Measurements from ENCODE around the gene COL4A2.
A peak's percentile ranks its signal among the peaks of the same experiment; 100 is the strongest.

Gene COL4A2

DNA sequence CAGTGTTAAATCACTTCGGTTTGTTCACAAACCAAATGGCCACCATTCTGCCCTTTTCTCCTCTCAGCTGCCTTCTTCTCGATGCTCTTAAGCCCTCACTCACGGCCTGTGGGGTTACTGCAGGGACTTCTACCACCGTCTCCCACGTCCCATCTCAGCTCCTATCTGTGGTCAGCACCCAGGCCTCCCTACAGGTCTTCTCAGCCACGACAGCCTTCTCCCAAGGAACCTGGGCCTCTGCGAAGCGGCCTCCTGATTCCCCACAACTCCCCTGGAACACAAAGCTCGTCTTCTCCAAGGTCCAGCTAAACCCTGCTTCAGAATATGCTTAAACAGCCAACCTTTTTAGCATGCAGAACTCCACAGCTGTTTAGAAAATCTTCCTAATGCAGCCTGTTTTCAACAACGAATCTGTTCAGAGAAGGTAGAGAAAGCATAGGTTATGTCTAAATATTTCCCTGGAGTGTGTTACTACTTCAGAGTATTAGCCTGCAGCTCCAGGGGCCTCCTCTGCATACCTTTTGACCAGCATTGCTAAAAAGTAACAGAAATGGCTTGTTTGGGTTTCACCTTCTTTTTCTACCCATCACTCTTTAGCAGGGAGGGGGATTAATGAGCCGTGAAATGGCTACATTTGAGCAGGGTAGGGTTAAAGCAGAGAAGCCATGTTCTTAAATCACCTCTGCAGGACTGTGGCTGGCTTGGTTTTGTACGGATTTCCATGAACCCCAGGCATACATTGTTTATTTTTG lies 104.0 kb downstream of the COL4A2 start:
- TF ChIP-seq L3MBTL2 (conservative IDR thresholded peaks at IDR 0.05) (no peak), CTBP1 (IDR thresholded peaks at IDR 0.05; ENCODE audit: borderline replicate concordance) (no peak), SUZ12 (IDR thresholded peaks at IDR 0.05) (no peak), ARNT (IDR thresholded peaks at IDR 0.05) (no peak), ELF4 (IDR thresholded peaks at IDR 0.05) (no peak), BHLHE40 (IDR thresholded peaks at IDR 0.05; ENCODE audit: borderline replicate concordance) (no peak), LEF1 (IDR thresholded peaks at IDR 0.05; ENCODE audit: borderline replicate concordance) (no peak), FOXA1 (IDR thresholded peaks at IDR 0.05) (no peak), FOXK2 (IDR thresholded peaks at IDR 0.05) (no peak), HDGF (IDR thresholded peaks at IDR 0.05; ENCODE audit: borderline replicate concordance) (no peak), SP1 (IDR thresholded peaks at IDR 0.05) (no peak), ZNF384 (IDR thresholded peaks at IDR 0.05) (no peak), NFRKB (IDR thresholded peaks at IDR 0.05) (no peak), TARDBP (IDR thresholded peaks at IDR 0.05) (no peak)
- TF ChIP-seq, protein P1, sequence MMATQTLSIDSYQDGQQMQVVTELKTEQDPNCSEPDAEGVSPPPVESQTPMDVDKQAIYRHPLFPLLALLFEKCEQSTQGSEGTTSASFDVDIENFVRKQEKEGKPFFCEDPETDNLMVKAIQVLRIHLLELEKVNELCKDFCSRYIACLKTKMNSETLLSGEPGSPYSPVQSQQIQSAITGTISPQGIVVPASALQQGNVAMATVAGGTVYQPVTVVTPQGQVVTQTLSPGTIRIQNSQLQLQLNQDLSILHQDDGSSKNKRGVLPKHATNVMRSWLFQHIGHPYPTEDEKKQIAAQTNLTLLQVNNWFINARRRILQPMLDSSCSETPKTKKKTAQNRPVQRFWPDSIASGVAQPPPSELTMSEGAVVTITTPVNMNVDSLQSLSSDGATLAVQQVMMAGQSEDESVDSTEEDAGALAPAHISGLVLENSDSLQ (IDR thresholded peaks at IDR 0.05): no peak
- CTCF ChIA-PET: interaction anchor here (1.6 to 2.3 kb wide), 2 partner anchors 10 to 189 kb away, joined by 5 to 9 read pairs; no protein-coding TSS in a partner anchor
- POLR2A ChIA-PET: interaction anchor here (0.6 to 1.0 kb wide), 2 partner anchors 23 to 104 kb away, joined by 3 read pairs; partner anchors contain the start of genes COL4A1 and COL4A2
- no peak for DNase-seq (ENCODE audit: extremely low spot score)

DNA sequence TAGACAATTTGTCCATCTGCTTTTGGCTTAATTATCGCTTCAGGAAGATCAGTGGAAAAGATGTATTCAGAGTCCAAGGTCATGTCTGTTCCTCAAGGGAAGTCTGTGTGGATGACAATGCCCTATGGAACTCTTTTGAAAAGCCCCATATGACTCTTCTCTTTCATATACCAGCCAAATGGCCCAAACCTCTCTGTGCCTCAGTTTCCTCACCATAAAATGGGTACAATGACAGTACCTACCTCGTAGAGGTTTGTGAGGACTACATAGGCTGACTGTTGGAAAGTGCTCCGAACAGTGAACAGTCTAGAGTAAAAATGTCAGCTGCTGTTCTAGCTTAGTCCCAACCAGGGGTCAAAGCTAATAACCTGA lies 104.6 kb downstream of the COL4A2 start:
- ChIA-PET CTCF (interaction anchor here (0.7 to 2.3 kb wide), 6 partner anchors 10 to 190 kb away, joined by 3 to 9 read pairs (median 4); no protein-coding TSS in a partner anchor), POLR2A (no interaction called here)
- no peak for DNase-seq (ENCODE audit: extremely low spot score)
- TF ChIP-seq HDGF (IDR thresholded peaks at IDR 0.05; ENCODE audit: borderline replicate concordance) (no peak), ELF4 (IDR thresholded peaks at IDR 0.05) (no peak), FOXM1 (IDR thresholded peaks at IDR 0.05; ENCODE audit: borderline replicate concordance) (no peak), FOXK2 (IDR thresholded peaks at IDR 0.05) (no peak), LEF1 (IDR thresholded peaks at IDR 0.05; ENCODE audit: borderline replicate concordance) (no peak), NFRKB (IDR thresholded peaks at IDR 0.05) (no peak), TARDBP (IDR thresholded peaks at IDR 0.05) (no peak), ZNF384 (IDR thresholded peaks at IDR 0.05) (no peak)

- CTCF ChIA-PET: interaction anchor here (0.7 to 1.0 kb wide), 4 partner anchors 71 to 191 kb away, joined by 3 to 4 read pairs (median 4); no protein-coding TSS in a partner anchor
- POLR2A ChIA-PET: no interaction called here
- DNase-seq (ENCODE audit: extremely low spot score): peak; percentile 56
- TF ChIP-seq FOXM1 (IDR thresholded peaks at IDR 0.05; ENCODE audit: borderline replicate concordance) (no peak), ARNT (IDR thresholded peaks at IDR 0.05) (no peak), ELF4 (IDR thresholded peaks at IDR 0.05) (no peak), CTBP1 (IDR thresholded peaks at IDR 0.05; ENCODE audit: borderline replicate concordance) (no peak), ZNF384 (IDR thresholded peaks at IDR 0.05) (no peak), BHLHE40 (IDR thresholded peaks at IDR 0.05; ENCODE audit: borderline replicate concordance) (no peak)
- TF ChIP-seq, protein P1 (IDR thresholded peaks at IDR 0.05): peak; percentile 73
Measured at GRCh38 chr13:110412132-110412914, 105.2 kb downstream of the COL4A2 start.

DNA sequence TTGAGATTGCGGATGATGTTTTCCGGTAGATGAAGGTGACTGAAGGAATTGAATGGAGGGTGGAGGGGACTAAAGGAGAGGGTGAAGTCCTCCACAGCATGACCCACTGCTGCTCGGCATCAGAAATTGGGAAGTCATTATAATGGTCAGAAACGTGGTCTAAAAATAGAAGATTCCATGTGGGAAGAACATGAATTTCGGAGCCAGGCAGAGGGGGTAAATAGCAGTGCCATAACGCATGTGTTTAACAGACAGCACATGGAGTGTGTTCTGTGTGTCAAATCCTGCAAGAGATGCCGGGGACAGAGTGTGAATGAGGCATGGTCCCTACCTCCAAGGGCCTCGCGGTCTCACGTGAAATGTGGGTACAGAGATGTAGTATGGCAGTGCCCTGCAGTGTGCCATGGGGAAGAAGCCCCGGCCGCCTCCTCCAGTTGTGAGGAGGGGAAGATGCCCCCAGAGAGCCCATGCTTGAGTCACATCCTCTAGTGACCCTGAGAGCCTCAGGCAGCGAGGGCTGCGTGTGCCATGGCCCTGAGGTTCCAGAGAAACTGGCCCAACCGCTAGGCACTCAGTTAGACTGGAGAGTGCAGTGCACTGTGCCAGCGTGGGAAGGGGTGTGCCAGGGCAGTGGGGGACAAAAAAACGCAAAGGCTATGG lies 106.1 kb downstream of the COL4A2 start:
- TF ChIP-seq L3MBTL2 (conservative IDR thresholded peaks at IDR 0.05): no peak
- no peak for TF ChIP-seq FOXM1 (IDR thresholded peaks at IDR 0.05; ENCODE audit: borderline replicate concordance)
- no peak for TF ChIP-seq HDGF (IDR thresholded peaks at IDR 0.05; ENCODE audit: borderline replicate concordance)
- TF ChIP-seq ELF4 (IDR thresholded peaks at IDR 0.05): no peak
- no peak for TF ChIP-seq FOXK2 (IDR thresholded peaks at IDR 0.05)
- no peak for TF ChIP-seq CTBP1 (IDR thresholded peaks at IDR 0.05; ENCODE audit: borderline replicate concordance)
- no peak for TF ChIP-seq NFRKB (IDR thresholded peaks at IDR 0.05)
- TF ChIP-seq, protein P1 (IDR thresholded peaks at IDR 0.05): no peak
- TF ChIP-seq SP1 (IDR thresholded peaks at IDR 0.05): no peak
- no peak for TF ChIP-seq BHLHE40 (IDR thresholded peaks at IDR 0.05; ENCODE audit: borderline replicate concordance)
- TF ChIP-seq ZNF384 (IDR thresholded peaks at IDR 0.05): no peak
- no peak for TF ChIP-seq LEF1 (IDR thresholded peaks at IDR 0.05; ENCODE audit: borderline replicate concordance)
- TF ChIP-seq ARNT (IDR thresholded peaks at IDR 0.05): no peak
- TF ChIP-seq FOXA1 (IDR thresholded peaks at IDR 0.05): no peak
- CTCF ChIA-PET: no interaction called here
- POLR2A ChIA-PET: no interaction called here
- no peak for DNase-seq (ENCODE audit: extremely low spot score)

GRCh38 chr13:110413676-110414040 lies 106.6 kb downstream of the COL4A2 start:
- DNase-seq (ENCODE audit: extremely low spot score): no peak
- CTCF ChIA-PET: no interaction called here
- POLR2A ChIA-PET: no interaction called here
- no peak for TF ChIP-seq FOXK2 (IDR thresholded peaks at IDR 0.05)
- no peak for TF ChIP-seq L3MBTL2 (conservative IDR thresholded peaks at IDR 0.05)
- no peak for TF ChIP-seq NFRKB (IDR thresholded peaks at IDR 0.05)
- no peak for TF ChIP-seq FOXM1 (IDR thresholded peaks at IDR 0.05; ENCODE audit: borderline replicate concordance)
